OCI-LY1 (cell line): Measurements from ENCODE around the gene GRAP2.

Source experiments
- H2AFZ ChIP-seq: fragments of 200-600 bp; sonication (generic), shearing (Covaris generic); 2 replicates; pipeline ENCODE4 v1.6.0; 2014; ENCODE audit warnings: antibody characterized with exemption, mild to moderate bottlenecking, low read length
- H3F3A ChIP-seq: fragments of 200-600 bp; sonication (generic), shearing (Covaris generic); 2 replicates; pipeline ENCODE4 v1.6.0; 2014; ENCODE audit warnings: mild to moderate bottlenecking, antibody characterized with exemption, low read length, moderate library complexity; ENCODE audit not compliant: insufficient read depth
- H3K27ac ChIP-seq: fragments of 200-600 bp; sonication (generic); 2 replicates; pipeline ENCODE4 v1.5.1; 2014; ENCODE audit warnings: low read length, mixed run types, mild to moderate bottlenecking, low read depth; ENCODE audit not compliant: poor library complexity, severe bottlenecking
- H3K27me3 ChIP-seq: fragments of 200-600 bp; sonication (generic); 2 replicates; pipeline ENCODE4 v1.6.0; 2014; ENCODE audit warnings: antibody characterized with exemption, mild to moderate bottlenecking, low read length, moderate library complexity; ENCODE audit not compliant: insufficient read depth
- H3K36me3 ChIP-seq: fragments of 200-600 bp; sonication (generic); 2 replicates; pipeline ENCODE4 v1.6.1; 2014; ENCODE audit warnings: mild to moderate bottlenecking, antibody characterized with exemption, low read length, moderate library complexity, mixed read lengths; ENCODE audit not compliant: insufficient read depth
- H3K4me1 ChIP-seq: fragments of 200-600 bp; sonication (generic); 2 replicates; pipeline ENCODE4 v1.5.1; 2014; ENCODE audit warnings: mild to moderate bottlenecking, low read length, moderate library complexity; ENCODE audit not compliant: insufficient read depth, severe bottlenecking
- H3K4me2 ChIP-seq: fragments of 200-600 bp; sonication (generic), shearing (Covaris generic); 2 replicates; pipeline ENCODE4 v1.6.1; 2014; ENCODE audit warnings: low read length
- H3K4me3 ChIP-seq: fragments of 200-600 bp; sonication (generic); 2 replicates; pipeline ENCODE4 v1.5.1; 2014; ENCODE audit warnings: low read length, low read depth, mild to moderate bottlenecking, mixed read lengths; ENCODE audit not compliant: poor library complexity, severe bottlenecking
- H3K79me2 ChIP-seq: fragments of 200-600 bp; shearing (Covaris generic); 2 replicates; pipeline ENCODE4 v1.6.1; 2016; ENCODE audit warnings: mixed run types, low read length, mixed read lengths; ENCODE audit not compliant: insufficient read depth
- H3K9ac ChIP-seq: fragments of 200-600 bp; sonication (generic), shearing (Covaris generic); 2 replicates; pipeline ENCODE4 v1.6.1; 2014; ENCODE audit warnings: mild to moderate bottlenecking, low read length, mixed read lengths
- H3K9me2 ChIP-seq: fragments of 200-600 bp; sonication (generic), shearing (Covaris generic); 2 replicates; pipeline ENCODE4 v1.6.1; 2014; ENCODE audit warnings: low read depth, mild to moderate bottlenecking, low read length, mixed read lengths
- H3K9me3 ChIP-seq: fragments of 200-600 bp; shearing (Covaris generic); 2 replicates; pipeline ENCODE4 v1.6.1; 2014; ENCODE audit warnings: low read length, mixed read lengths
- H4K20me1 ChIP-seq: fragments of 200-600 bp; sonication (generic), shearing (Covaris generic); 2 replicates; pipeline ENCODE4 v1.6.0; 2016; ENCODE audit warnings: mild to moderate bottlenecking, low read length; ENCODE audit not compliant: insufficient read depth
- EZH2 ChIP-seq: fragments of 200-600 bp; sonication (generic), shearing (Covaris generic); IDR thresholded peaks from 2 replicates; pipeline ENCODE4 v1.8.0; 2017; ENCODE audit warnings: borderline replicate concordance, mixed run types, mild to moderate bottlenecking, antibody characterized with exemption, low read length, moderate library complexity, mixed read lengths
- TF ChIP-seq, protein P1 (sequence below): fragments of 200-600 bp; sonication (generic), shearing (Covaris generic); IDR thresholded peaks from 2 replicates; pipeline ENCODE4 v1.5.1; 2017; ENCODE audit warnings: mild to moderate bottlenecking, antibody characterized with exemption, low read length, moderate library complexity, mixed read lengths

Gene GRAP2

DNA sequence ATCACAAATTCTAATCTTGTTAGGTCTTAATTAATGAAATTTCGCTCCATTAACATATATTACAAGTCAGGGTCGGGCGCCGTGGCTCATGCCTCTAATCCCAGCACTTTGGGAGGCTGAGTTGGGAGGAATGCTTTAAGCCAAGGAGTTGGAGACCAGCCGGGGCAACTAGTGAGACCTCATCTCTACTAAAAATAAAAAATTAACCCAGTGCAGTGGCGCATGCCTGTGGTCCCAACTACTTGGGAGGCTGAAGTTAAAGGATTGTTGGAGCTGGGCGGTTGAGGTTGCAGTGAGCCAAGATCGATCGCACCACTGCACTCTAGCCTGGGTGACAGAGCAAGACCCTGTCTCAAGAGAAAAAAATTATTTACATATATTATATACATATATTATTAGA lies 61.2 kb downstream of the GRAP2 start:
- TF ChIP-seq, protein P1, sequence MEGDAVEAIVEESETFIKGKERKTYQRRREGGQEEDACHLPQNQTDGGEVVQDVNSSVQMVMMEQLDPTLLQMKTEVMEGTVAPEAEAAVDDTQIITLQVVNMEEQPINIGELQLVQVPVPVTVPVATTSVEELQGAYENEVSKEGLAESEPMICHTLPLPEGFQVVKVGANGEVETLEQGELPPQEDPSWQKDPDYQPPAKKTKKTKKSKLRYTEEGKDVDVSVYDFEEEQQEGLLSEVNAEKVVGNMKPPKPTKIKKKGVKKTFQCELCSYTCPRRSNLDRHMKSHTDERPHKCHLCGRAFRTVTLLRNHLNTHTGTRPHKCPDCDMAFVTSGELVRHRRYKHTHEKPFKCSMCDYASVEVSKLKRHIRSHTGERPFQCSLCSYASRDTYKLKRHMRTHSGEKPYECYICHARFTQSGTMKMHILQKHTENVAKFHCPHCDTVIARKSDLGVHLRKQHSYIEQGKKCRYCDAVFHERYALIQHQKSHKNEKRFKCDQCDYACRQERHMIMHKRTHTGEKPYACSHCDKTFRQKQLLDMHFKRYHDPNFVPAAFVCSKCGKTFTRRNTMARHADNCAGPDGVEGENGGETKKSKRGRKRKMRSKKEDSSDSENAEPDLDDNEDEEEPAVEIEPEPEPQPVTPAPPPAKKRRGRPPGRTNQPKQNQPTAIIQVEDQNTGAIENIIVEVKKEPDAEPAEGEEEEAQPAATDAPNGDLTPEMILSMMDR = no peak
- TF ChIP-seq EZH2 = no peak
- Histone ChIP-seq H3K9ac (no peak overlapping the region), H3K4me1 (no peaks in the 10 kb centered on the region), H3K9me2 (no peaks in the 10 kb centered on the region), H3F3A (no peaks in the 10 kb centered on the region), H2AFZ (no peak overlapping the region), H4K20me1 (no peaks in the 10 kb centered on the region), H3K36me3 (no peaks in the 10 kb centered on the region), H3K27me3 (peaks cover 3% of the 10 kb centered on the region; the same call in 1 of the 2 replicates), H3K4me3 (no peak overlapping the region), H3K27ac (no peak overlapping the region), H3K79me2 (no peaks in the 10 kb centered on the region), H3K4me2 (no peak overlapping the region), H3K9me3 (no peaks in the 10 kb centered on the region)

DNA sequence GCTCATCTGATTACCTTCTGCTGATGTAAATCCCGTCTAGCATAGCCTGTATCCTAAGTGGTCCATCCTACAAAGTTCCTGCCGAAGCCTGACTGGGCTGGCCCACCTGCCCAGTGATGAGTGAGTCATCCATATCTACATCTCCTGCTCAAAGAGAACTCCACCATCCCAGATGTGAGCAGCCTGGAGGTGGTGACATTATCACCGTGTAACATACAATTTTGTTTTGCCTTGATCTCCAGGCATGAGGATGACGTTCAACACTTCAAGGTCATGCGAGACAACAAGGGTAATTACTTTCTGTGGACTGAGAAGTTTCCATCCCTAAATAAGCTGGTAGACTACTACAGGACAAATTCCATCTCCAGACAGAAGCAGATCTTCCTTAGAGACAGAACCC lies 64.9 kb downstream of the GRAP2 start:
- H3K27me3 ChIP-seq = peaks cover 11% of the 10 kb centered on the region
- H3K36me3 ChIP-seq = no peaks in the 10 kb centered on the region
- H3K4me3 ChIP-seq = no peak overlapping the region
- H3K9me3 ChIP-seq = no peaks in the 10 kb centered on the region
- no peaks in the 10 kb centered on the region for H3F3A ChIP-seq
- H3K4me2 ChIP-seq = no peak overlapping the region
- no peak overlapping the region for H3K27ac ChIP-seq
- H3K9me2 ChIP-seq = no peaks in the 10 kb centered on the region
- no peaks in the 10 kb centered on the region for H3K79me2 ChIP-seq
- H3K9ac ChIP-seq = no peak overlapping the region
- TF ChIP-seq EZH2 = no peak
- TF ChIP-seq, protein P1 = no peak
- H3K4me1 ChIP-seq = no peaks in the 10 kb centered on the region
- H4K20me1 ChIP-seq = no peaks in the 10 kb centered on the region
- no peak overlapping the region for H2AFZ ChIP-seq

DNA sequence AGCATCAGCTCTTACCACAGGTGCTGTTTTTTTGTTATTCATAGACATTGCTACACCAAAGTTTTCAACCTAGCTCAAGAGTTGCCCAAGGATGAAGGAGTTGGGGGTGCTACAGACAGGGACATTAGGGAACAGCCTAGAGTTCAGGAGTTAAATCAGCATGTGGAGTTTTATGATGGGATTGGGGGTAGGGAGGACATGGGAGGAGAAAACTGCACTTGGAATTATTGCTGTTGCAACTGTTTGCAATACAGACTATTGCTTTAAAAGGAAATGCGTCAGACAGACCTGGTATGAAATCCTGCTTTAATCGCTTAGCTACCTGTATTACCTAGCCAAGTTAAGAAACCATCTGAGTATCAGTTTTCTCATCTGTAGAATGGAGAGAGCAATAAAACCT lies 65.6 kb downstream of the GRAP2 start:
- no peak overlapping the region for H3K27ac ChIP-seq
- H3K27me3 ChIP-seq = peaks cover 19% of the 10 kb centered on the region
- no peaks in the 10 kb centered on the region for H3F3A ChIP-seq
- H3K36me3 ChIP-seq = no peaks in the 10 kb centered on the region
- no peaks in the 10 kb centered on the region for H3K4me1 ChIP-seq
- no peak overlapping the region for H3K9ac ChIP-seq
- no peaks in the 10 kb centered on the region for H3K9me2 ChIP-seq
- H4K20me1 ChIP-seq = no peaks in the 10 kb centered on the region
- TF ChIP-seq EZH2 = no peak
- TF ChIP-seq, protein P1 = no peak
- H2AFZ ChIP-seq = no peak overlapping the region
- H3K79me2 ChIP-seq = no peaks in the 10 kb centered on the region
- H3K4me3 ChIP-seq = no peak overlapping the region
- H3K4me2 ChIP-seq = no peak overlapping the region
- no peaks in the 10 kb centered on the region for H3K9me3 ChIP-seq
